ENCODE results near the gene SYT15. TPM values are rescaled to one million over a fixed set of nuclear protein-coding genes. Genes with fewer than 3 reads are reported as not detected.
A peak's percentile ranks its signal among the peaks of the same experiment; 100 is the strongest.
"Not testable (repeated sequence)": the region's sequence is repeated elsewhere in the genome, so short reads cannot be mapped to it uniquely, and the experiment has no call there.

Gene SYT15
- total and polyA plus RNA-seq, 2 of the 4 experiments (the other 2 are of a cell fraction) = 0.54 to 0.68 TPM

DNA sequence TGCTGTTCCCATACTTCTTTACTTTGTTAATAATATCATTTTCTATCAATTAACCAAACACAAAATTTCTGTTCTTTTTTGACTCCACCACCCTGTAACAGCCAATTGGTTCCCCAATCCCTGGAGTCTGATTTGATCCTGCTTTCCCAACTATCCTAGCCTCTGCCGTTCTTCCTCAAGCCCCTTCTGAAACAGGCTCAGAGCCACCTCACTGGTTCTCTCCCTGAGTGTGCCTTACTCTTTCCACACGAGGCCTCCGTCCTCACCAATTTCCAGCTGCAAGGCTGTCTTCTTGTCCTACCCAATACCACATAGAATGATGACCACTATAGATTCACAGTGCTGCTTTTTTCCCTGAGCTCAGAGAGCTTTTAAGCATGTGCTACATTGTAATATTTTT lies 52.8 kb downstream of the SYT15 start:
- no CpG with 5 or more reads among the region's 3 CpGs for WGBS, 2 experiments (ENCODE audit: extremely low coverage in 2 of 2, insufficient read length in 1 of 2)
- H3K27ac ChIP-seq (ENCODE audit: insufficient read depth, low read length); H3K23ac ChIP-seq (ENCODE audit: low read depth, low read length); H2BK120ac ChIP-seq (ENCODE audit: low read depth, low read length); H3K4ac ChIP-seq (ENCODE audit: low read depth, low read length); H2AK9ac ChIP-seq (replicated peaks; ENCODE audit: low read depth, low read length, poor library complexity); intact Hi-C loops (cut with micrococcal nuclease); H3K36me3 ChIP-seq (ENCODE audit: control insufficient read depth, insufficient read depth, low read length); in situ Hi-C loops (cut with MboI; ENCODE audit: low sequenced_read_pairs); H3K14ac ChIP-seq (replicated peaks; ENCODE audit: low read depth, low read length); H3K4me1 ChIP-seq (ENCODE audit: control insufficient read depth, insufficient read depth, low read length); H3K9me3 ChIP-seq (ENCODE audit: control insufficient read depth, insufficient read depth, low read length); ATAC-seq (ENCODE audit: low read depth); DNase-seq; dilution Hi-C loops (cut with HindIII; ENCODE audit: low sequenced_read_pairs, unreplicated experiment); H3K27me3 ChIP-seq (ENCODE audit: control insufficient read depth, insufficient read depth, low read length); H2AFZ ChIP-seq (replicated peaks; ENCODE audit: low read length, poor library complexity); H3K9me1 ChIP-seq (ENCODE audit: insufficient read depth, low read length); H3K4me3 ChIP-seq (ENCODE audit: insufficient read depth, low read depth, low read length); H3K4me2 ChIP-seq (ENCODE audit: low read depth, low read length); H4K91ac ChIP-seq (ENCODE audit: insufficient read depth, low read depth, low read length); H3K9ac ChIP-seq (ENCODE audit: low read depth, low read length); H2BK20ac ChIP-seq (ENCODE audit: low read depth, low read length); H2BK5ac ChIP-seq (ENCODE audit: low read depth, low read length, poor library complexity, severe bottlenecking); H3K18ac ChIP-seq (ENCODE audit: low read depth, low read length); H3K79me1 ChIP-seq (ENCODE audit: low read depth in 1 of 2, low read length in 2 of 2); H4K8ac ChIP-seq (ENCODE audit: low read depth in 2 of 2, low read length in 2 of 2); H4K5ac ChIP-seq (ENCODE audit: low read depth, low read length); H2BK15ac ChIP-seq (ENCODE audit: low read depth, low read length); H3K56ac ChIP-seq (ENCODE audit: extremely low read depth, insufficient read depth, low read length); POLR2A ChIA-PET (ENCODE audit: unreplicated experiment); H4K20me1 ChIP-seq (ENCODE audit: insufficient read depth, low read length); CTCF ChIA-PET; H2AK5ac ChIP-seq (ENCODE audit: low read depth, low read length); BruUV-seq (replicated peaks): not testable (repeated sequence)

GRCh38 chr10:46634698-46635097 lies 55.8 kb downstream of the SYT15 start:
- H3K9me1 ChIP-seq (ENCODE audit: insufficient read depth, low read length); H3K9me3 ChIP-seq (ENCODE audit: control insufficient read depth, insufficient read depth, low read length); in situ Hi-C loops (cut with MboI; ENCODE audit: low sequenced_read_pairs); H2AK5ac ChIP-seq (ENCODE audit: low read depth, low read length); H3K4me2 ChIP-seq (ENCODE audit: low read depth, low read length); H3K4me3 ChIP-seq (ENCODE audit: insufficient read depth, low read depth, low read length); H3K36me3 ChIP-seq (ENCODE audit: control insufficient read depth, insufficient read depth, low read length); BruUV-seq (replicated peaks); H3K27ac ChIP-seq (ENCODE audit: insufficient read depth, low read length); DNase-seq; H3K14ac ChIP-seq (replicated peaks; ENCODE audit: low read depth, low read length); CTCF ChIA-PET; H4K20me1 ChIP-seq (ENCODE audit: insufficient read depth, low read length); H2AK9ac ChIP-seq (replicated peaks; ENCODE audit: low read depth, low read length, poor library complexity); H4K5ac ChIP-seq (ENCODE audit: low read depth, low read length); H3K4ac ChIP-seq (ENCODE audit: low read depth, low read length); H3K23ac ChIP-seq (ENCODE audit: low read depth, low read length); dilution Hi-C loops (cut with HindIII; ENCODE audit: low sequenced_read_pairs, unreplicated experiment); H2BK120ac ChIP-seq (ENCODE audit: low read depth, low read length); H2BK15ac ChIP-seq (ENCODE audit: low read depth, low read length); H2BK5ac ChIP-seq (ENCODE audit: low read depth, low read length, poor library complexity, severe bottlenecking); H3K27me3 ChIP-seq (ENCODE audit: control insufficient read depth, insufficient read depth, low read length); H3K79me1 ChIP-seq (ENCODE audit: low read depth in 1 of 2, low read length in 2 of 2); H2AFZ ChIP-seq (replicated peaks; ENCODE audit: low read length, poor library complexity); H4K8ac ChIP-seq (ENCODE audit: low read depth in 2 of 2, low read length in 2 of 2); intact Hi-C loops (cut with micrococcal nuclease); H4K91ac ChIP-seq (ENCODE audit: insufficient read depth, low read depth, low read length); H3K56ac ChIP-seq (ENCODE audit: extremely low read depth, insufficient read depth, low read length); H3K9ac ChIP-seq (ENCODE audit: low read depth, low read length); POLR2A ChIA-PET (ENCODE audit: unreplicated experiment); H3K4me1 ChIP-seq (ENCODE audit: control insufficient read depth, insufficient read depth, low read length); H2BK20ac ChIP-seq (ENCODE audit: low read depth, low read length); H3K18ac ChIP-seq (ENCODE audit: low read depth, low read length): not testable (repeated sequence)
- WGBS, 2 experiments (ENCODE audit: extremely low coverage in 2 of 2, insufficient read length in 1 of 2) = 20% methylated on average over 1 of the region's 5 CpGs; no CpG with 5 or more reads in 1 of the 2 experiments
- peak; percentile 13; the same call in 1 of the 2 replicates for ATAC-seq (ENCODE audit: low read depth)

Data from IMR-90 (cell line).